Measurements from ENCODE around the gene RUNX1. TPM values are rescaled to one million over a fixed set of nuclear protein-coding genes. Genes with fewer than 3 reads are reported as not detected.
"Not testable (repeated sequence)": the region's sequence is repeated elsewhere in the genome, so short reads cannot be mapped to it uniquely, and the experiment has no call there.

RUNX1 gene
- total and polyA plus RNA-seq, 2 donors (not counting 3 experiments of a cell fraction or from before 2014, with no cell fraction given), result 4.6 to 17.9 TPM

- BruUV-seq (replicated peaks), result no TSS peak
- Histone ChIP-seq H3K4me1 (ENCODE audit: control insufficient read depth, extremely low read depth, insufficient read depth, low read length) (no peaks in the 10 kb centered on the region), H3K9ac (replicated peaks; ENCODE audit: extremely low read depth, insufficient read depth, low read length) (no peak overlapping the region), H2AFZ (ENCODE audit: low read depth, low read length) (no peak overlapping the region), H4K20me1 (replicated peaks; ENCODE audit: control insufficient read depth, extremely low read depth, insufficient read depth, low read length) (no peaks in the 10 kb centered on the region), H3K9me3 (replicated peaks; ENCODE audit: control insufficient read depth, insufficient read depth, low read length) (no peaks in the 10 kb centered on the region), H3K36me3 (ENCODE audit: control insufficient read depth in 2 of 2, extremely low read depth in 1 of 2, insufficient read depth in 2 of 2, low read length in 2 of 2) (no peaks in the 10 kb centered on the region), H3K4me3 (replicated peaks in 1 of 3; ENCODE audit: insufficient read depth in 1 of 3, low read depth in 1 of 3, low read length in 3 of 3) (no peak overlapping the region), H3K4me2 (ENCODE audit: insufficient read depth, low read length) (no peak overlapping the region), H3K27ac (ENCODE audit: insufficient read depth, low read depth, low read length) (no peak overlapping the region), H3K9me1 (replicated peaks; ENCODE audit: control insufficient read depth, extremely low read depth, insufficient read depth, low read length) (no peaks in the 10 kb centered on the region), H3K79me2 (ENCODE audit: control insufficient read depth, insufficient read depth, low read length) (no peaks in the 10 kb centered on the region), H3K27me3 (ENCODE audit: control insufficient read depth in 2 of 2, insufficient read depth in 2 of 2, low read length in 2 of 2) (peaks cover 10 to 32% of the 10 kb centered on the region in 2 experiments)
- intact Hi-C loops (cut with micrococcal nuclease), result no loop called here
- no peak for TF ChIP-seq MYC (IDR thresholded peaks at IDR 0.05; ENCODE audit: low read depth, low read length)
- TF ChIP-seq POLR2A (IDR thresholded peaks at IDR 0.05; ENCODE audit: low read depth, low read length), result no peak
- TF ChIP-seq MAX (IDR thresholded peaks at IDR 0.05; ENCODE audit: insufficient read depth, insufficient read length), result no peak
- no peak for TF ChIP-seq FOS (IDR thresholded peaks at IDR 0.05; ENCODE audit: borderline replicate concordance, insufficient read depth, low read length)
- no peak for TF ChIP-seq GATA2 (IDR thresholded peaks at IDR 0.05; ENCODE audit: insufficient read depth, insufficient read length, low read depth, low read length)
- no peak for TF ChIP-seq EZH2 (IDR thresholded peaks at IDR 0.05; ENCODE audit: borderline replicate concordance, low read depth, low read length, severe bottlenecking)
- no peak for TF ChIP-seq JUN (IDR thresholded peaks at IDR 0.05; ENCODE audit: borderline replicate concordance, insufficient read depth, insufficient read length, low read depth)
- no peak for TF ChIP-seq CTCF (IDR thresholded peaks at IDR 0.05; ENCODE audit: extremely low read depth in 1 of 2, insufficient read depth in 1 of 2, low read depth in 1 of 2, low read length in 2 of 2)
- no peak for TF ChIP-seq POLR2AphosphoS5 (IDR thresholded peaks at IDR 0.05; ENCODE audit: insufficient read depth, low read depth, low read length)
- no peak for DNase-seq (ENCODE audit: low read depth, low spot score)
- CTCF ChIA-PET, result no interaction called here
- no peak for FAIRE-seq
- POLR2A ChIA-PET, result no interaction called here
- dilution Hi-C loops (cut with MboI; ENCODE audit: extremely low pct_ligation_motif_present, low sequenced_read_pairs), result no loop called here
Observed at GRCh38 chr21:34952701-34953100, 96.4 kb downstream of the RUNX1 start.

GRCh38 chr21:34951868-34952267 is 97.2 kb downstream of the RUNX1 start:
- H3K9ac ChIP-seq (replicated peaks; ENCODE audit: extremely low read depth, insufficient read depth, low read length); H3K9me3 ChIP-seq (replicated peaks; ENCODE audit: control insufficient read depth, insufficient read depth, low read length); dilution Hi-C loops (cut with MboI; ENCODE audit: extremely low pct_ligation_motif_present, low sequenced_read_pairs); BruUV-seq (replicated peaks); H4K20me1 ChIP-seq (replicated peaks; ENCODE audit: control insufficient read depth, extremely low read depth, insufficient read depth, low read length); CTCF ChIA-PET; FAIRE-seq; H2AFZ ChIP-seq (ENCODE audit: low read depth, low read length); H3K4me1 ChIP-seq (ENCODE audit: control insufficient read depth, extremely low read depth, insufficient read depth, low read length); intact Hi-C loops (cut with micrococcal nuclease); H3K36me3 ChIP-seq (ENCODE audit: control insufficient read depth in 2 of 2, extremely low read depth in 1 of 2, insufficient read depth in 2 of 2, low read length in 2 of 2); POLR2A ChIA-PET; H3K79me2 ChIP-seq (ENCODE audit: control insufficient read depth, insufficient read depth, low read length); H3K4me3 ChIP-seq (replicated peaks in 1 of 3; ENCODE audit: insufficient read depth in 1 of 3, low read depth in 1 of 3, low read length in 3 of 3); H3K27ac ChIP-seq (ENCODE audit: insufficient read depth, low read depth, low read length); H3K9me1 ChIP-seq (replicated peaks; ENCODE audit: control insufficient read depth, extremely low read depth, insufficient read depth, low read length); DNase-seq (ENCODE audit: low read depth, low spot score); H3K4me2 ChIP-seq (ENCODE audit: insufficient read depth, low read length): not testable (repeated sequence)
- peaks cover 10 to 32% of the 10 kb centered on the region in 2 experiments for H3K27me3 ChIP-seq (ENCODE audit: control insufficient read depth in 2 of 2, insufficient read depth in 2 of 2, low read length in 2 of 2)

Data from endothelial cell of umbilical vein (primary cell).